Common myeloid progenitor, CD34-positive (primary cell): ENCODE data around the gene LSAMP.
"Not testable (repeated sequence)": the region's sequence is repeated elsewhere in the genome, so short reads cannot be mapped to it uniquely, and the experiment has no call there.

Source experiments
- CTCF ChIA-PET: fragments of 350-600 bp; sonication (Branson Sonifier 250); formaldehyde crosslinking; loops from one replicate; lab custom pipeline; 2021; ENCODE audit warnings: antibody characterized with exemption; lab: Charles Lee
- POLR2A ChIA-PET: fragments of 350-600 bp; sonication (Branson Sonifier 250); formaldehyde crosslinking; loops from one replicate; lab custom pipeline; 2021; ENCODE audit warnings: antibody characterized with exemption; lab: Charles Lee
- DNase-seq, 3 donors: peaks; one replicate each; pipeline versions ENCODE4 v3.0.0 to v3.0.0-alpha.2; 2013
- H3K27ac ChIP-seq, 2 experiments: 1 replicate in 1 of 2; 2 replicates in 1 of 2; pipeline ENCODE4 v1.7.0; 2013; ENCODE audit warnings: inconsistent platforms in 2 of 2, low read length in 2 of 2, mild to moderate bottlenecking in 2 of 2, low read depth in 1 of 2, moderate library complexity in 1 of 2; ENCODE audit not compliant: severe bottlenecking in 2 of 2, insufficient read depth in 1 of 2, poor library complexity in 1 of 2
- H3K27me3 ChIP-seq, 5 experiments: replicated peaks in 2 of 5; 1 replicate in 3 of 5; 2 replicates in 2 of 5; pipeline versions ENCODE4 v1.6.1 to v1.7.0; 2013; ENCODE audit warnings: low read length in 4 of 5, mild to moderate bottlenecking in 2 of 5, moderate library complexity in 2 of 5, inconsistent platforms in 1 of 5; ENCODE audit not compliant: insufficient read depth in 5 of 5, control insufficient read depth in 4 of 5
- H3K36me3 ChIP-seq, 4 experiments: 1 replicate in 2 of 4; 2 replicates in 2 of 4; pipeline versions ENCODE4 v1.6.1 to v1.7.0; 2013; ENCODE audit warnings: low read length in 3 of 4, control low read depth in 1 of 4, mild to moderate bottlenecking in 1 of 4; ENCODE audit not compliant: control insufficient read depth in 4 of 4, insufficient read depth in 4 of 4
- H3K4me1 ChIP-seq, 4 experiments: 1 replicate in 3 of 4; 2 replicates in 1 of 4; pipeline versions ENCODE4 v1.6.1 to v1.7.1; 2013; ENCODE audit warnings: low read length in 3 of 4, mild to moderate bottlenecking in 3 of 4, control low read depth in 1 of 4, inconsistent platforms in 1 of 4, moderate library complexity in 1 of 4; ENCODE audit not compliant: control insufficient read depth in 4 of 4, insufficient read depth in 4 of 4; ENCODE audit errors: control extremely low read depth in 1 of 4
- H3K4me3 ChIP-seq, 7 experiments: 1 replicate in 4 of 7; 2 replicates in 3 of 7; pipeline versions ENCODE4 v1.5.1 to v1.7.0; 2013; ENCODE audit warnings: mild to moderate bottlenecking in 7 of 7, low read length in 6 of 7, moderate library complexity in 6 of 7, inconsistent platforms in 2 of 7, low read depth in 2 of 7, control low read depth in 1 of 7; ENCODE audit not compliant: insufficient read depth in 4 of 7, control insufficient read depth in 1 of 7; ENCODE audit errors: extremely low read depth in 1 of 7
- H3K9me3 ChIP-seq, 5 experiments: 1 replicate in 4 of 5; 2 replicates in 1 of 5; pipeline versions ENCODE4 v1.6.1 to v1.7.1; 2013; ENCODE audit warnings: low read length in 4 of 5, mild to moderate bottlenecking in 2 of 5, inconsistent platforms in 1 of 5, low read depth in 1 of 5, moderate library complexity in 1 of 5; ENCODE audit not compliant: control insufficient read depth in 4 of 5, insufficient read depth in 2 of 5; ENCODE audit errors: control extremely low read depth in 1 of 5
- WGBS: methylation state at CpG from one replicate; pipeline ENCODE4 v1.1.5; 2013; ENCODE audit not compliant: insufficient coverage; 5-methylcytosine and 5-hydroxymethylcytosine counted together

LSAMP gene

GRCh38 chr3:116070516-116071278, 374.6 kb downstream of the LSAMP start:
- H3K27me3 ChIP-seq, POLR2A ChIA-PET, CTCF ChIA-PET, H3K27ac ChIP-seq, H3K4me3 ChIP-seq, H3K4me1 ChIP-seq, H3K9me3 ChIP-seq, DNase-seq, H3K36me3 ChIP-seq: not testable (repeated sequence)
- no CpG with 5 or more reads among the region's 8 CpGs for WGBS

GRCh38 chr3:116070061-116070460, 375.2 kb downstream of the LSAMP start:
- no peak overlapping the region for H3K27ac ChIP-seq
- 59% methylated on average over 2 of the region's 2 CpGs for WGBS
- no peaks in the 10 kb centered on the region for H3K27me3 ChIP-seq
- ChIA-PET POLR2A (no interaction called here), CTCF (no interaction called here)
- no peak for DNase-seq
- peaks cover 0 to 2% (median 0%) of the 10 kb centered on the region in 4 experiments for H3K4me1 ChIP-seq
- H3K4me3 ChIP-seq: no peak overlapping the region
- H3K9me3 ChIP-seq: no peaks in the 10 kb centered on the region
- no peaks in the 10 kb centered on the region for H3K36me3 ChIP-seq

GRCh38 chr3:116069024-116069423, 376.3 kb downstream of the LSAMP start:
- ChIA-PET POLR2A (no interaction called here), CTCF (no interaction called here)
- H3K27ac ChIP-seq: no peak overlapping the region
- peaks cover 0 to 2% (median 0%) of the 10 kb centered on the region in 4 experiments for H3K4me1 ChIP-seq
- 66% methylated on average over 3 of the region's 4 CpGs for WGBS
- DNase-seq: no peak
- H3K36me3 ChIP-seq: no peaks in the 10 kb centered on the region
- no peaks in the 10 kb centered on the region for H3K9me3 ChIP-seq
- no peak overlapping the region for H3K4me3 ChIP-seq
- no peaks in the 10 kb centered on the region for H3K27me3 ChIP-seq

DNA sequence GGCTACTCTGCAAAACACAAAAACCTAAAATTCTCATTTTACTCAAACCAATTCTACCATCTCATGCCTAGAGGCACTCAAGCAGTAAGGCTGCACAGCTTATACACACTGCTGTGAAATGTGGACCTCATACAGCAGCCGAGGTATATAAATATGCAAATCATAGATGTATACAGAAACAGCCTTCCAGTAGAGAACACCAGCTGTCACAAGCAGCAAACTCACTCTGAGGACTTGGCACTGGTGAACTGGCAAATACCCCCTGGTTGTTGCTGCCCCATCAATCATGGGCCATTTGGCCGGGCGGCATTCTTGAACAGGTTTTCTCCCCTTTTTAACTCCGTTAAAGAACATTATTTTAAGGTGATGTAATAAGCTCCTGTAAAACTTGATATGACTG, 378.0 kb downstream of the LSAMP start:
- WGBS: no CpG with 5 or more reads among the region's 4 CpGs
- POLR2A ChIA-PET: interaction anchor here (0.7 kb wide), 1 partner anchor 1479 kb away, joined by 5 read pairs; no protein-coding TSS in a partner anchor
- CTCF ChIA-PET: no interaction called here

GRCh38 chr3:116065501-116065900, 379.8 kb downstream of the LSAMP start:
- no CpG with 5 or more reads among the region's 1 CpG for WGBS
- POLR2A ChIA-PET: no interaction called here
- CTCF ChIA-PET: no interaction called here

More for the DNA sequence above, 378.0 kb downstream of the LSAMP start:
- Histone ChIP-seq H3K27me3 (no peaks in the 10 kb centered on the region), H3K36me3 (no peaks in the 10 kb centered on the region), H3K4me3 (no peak overlapping the region), H3K9me3 (no peaks in the 10 kb centered on the region), H3K27ac (no peak overlapping the region), H3K4me1 (peaks cover 0 to 2% (median 0%) of the 10 kb centered on the region in 4 experiments)
- no peak for DNase-seq

GRCh38 chr3:116064646-116065045, 380.6 kb downstream of the LSAMP start:
- no CpG with 5 or more reads among the region's 1 CpG for WGBS
- DNase-seq: no peak
- Histone ChIP-seq H3K36me3 (no peaks in the 10 kb centered on the region), H3K27ac (no peak overlapping the region), H3K27me3 (no peaks in the 10 kb centered on the region), H3K4me3 (no peak overlapping the region), H3K4me1 (no peaks in the 10 kb centered on the region), H3K9me3 (no peaks in the 10 kb centered on the region)
- ChIA-PET CTCF (no interaction called here), POLR2A (no interaction called here)

More at GRCh38 chr3:116065501-116065900, 379.8 kb downstream of the LSAMP start:
- H3K36me3 ChIP-seq: no peaks in the 10 kb centered on the region
- no peaks in the 10 kb centered on the region for H3K9me3 ChIP-seq
- no peak for DNase-seq
- no peaks in the 10 kb centered on the region for H3K4me1 ChIP-seq
- no peak overlapping the region for H3K27ac ChIP-seq
- no peaks in the 10 kb centered on the region for H3K27me3 ChIP-seq
- no peak overlapping the region for H3K4me3 ChIP-seq

GRCh38 chr3:116059421-116060096, 385.7 kb downstream of the LSAMP start:
- H3K27ac ChIP-seq: no peak overlapping the region
- WGBS: 71% methylated on average over 1 of the region's 2 CpGs
- ChIA-PET CTCF (no interaction called here), POLR2A (no interaction called here)
- H3K9me3 ChIP-seq: no peaks in the 10 kb centered on the region
- no peak overlapping the region for H3K4me3 ChIP-seq
- no peaks in the 10 kb centered on the region for H3K4me1 ChIP-seq
- DNase-seq: no peak
- H3K36me3 ChIP-seq: no peaks in the 10 kb centered on the region
- H3K27me3 ChIP-seq: no peaks in the 10 kb centered on the region
